Activated CD4-positive, alpha-beta T cell treated with anti-CD3 and anti-CD28 coated beads, Interleukin-2, amount 10 ng/mL, durations not matched to agents 24 days and 14 days (primary cell): Measurements from ENCODE around the gene NBR1. TPM values are rescaled to one million over a fixed set of nuclear protein-coding genes. Genes with fewer than 3 reads are reported as not detected.
"Not testable (repeated sequence)": the region's sequence is repeated elsewhere in the genome, so short reads cannot be mapped to it uniquely, and the experiment has no call there.

ENCODE experiments used
- DNase-seq: peaks from one replicate; pipeline ENCODE4 v3.0.0; 2022
- H3K27ac Mint-ChIP-seq: one replicate; pipeline ENCODE4 v1.8.0; 2022; ENCODE audit warnings: mild to moderate bottlenecking, mixed read lengths
- H3K27me3 Mint-ChIP-seq: one replicate; pipeline ENCODE4 v1.8.0; 2022; ENCODE audit warnings: mixed read lengths
- H3K36me3 Mint-ChIP-seq: one replicate; pipeline ENCODE4 v1.8.0; 2022; ENCODE audit warnings: low read depth, mild to moderate bottlenecking, mixed read lengths
- H3K4me1 Mint-ChIP-seq: one replicate; pipeline ENCODE4 v1.8.0; 2021; ENCODE audit warnings: mixed read lengths
- H3K4me3 Mint-ChIP-seq: one replicate; pipeline ENCODE4 v1.8.0; 2022; ENCODE audit warnings: mild to moderate bottlenecking, moderate library complexity, mixed read lengths
- H3K9me3 Mint-ChIP-seq: one replicate; pipeline ENCODE4 v1.8.0; 2021; ENCODE audit warnings: mixed read lengths
- intact Hi-C: fragments of 100-400 bp; cut with micrococcal nuclease; formaldehyde crosslinking; loops from one replicate; pipeline ENCODE4 v1.15.1; 2023
- total RNA-seq: library from RNA; stranded (reverse); gene quantifications from 2 replicates; pipeline ENCODE4 v1.2.3, GENCODE V29; 2022

Gene NBR1
- total RNA-seq, 1 donor from 2014 or later: 51.2 TPM

- no peak overlapping the region for H3K27ac Mint-ChIP-seq
- H3K4me1 Mint-ChIP-seq: peaks cover 34% of the 10 kb centered on the region
- intact Hi-C loops: loop anchor here (1.0 kb wide), 1 partner anchor 148 kb away; no protein-coding TSS in a partner anchor
- DNase-seq: peak; percentile 72
- no peaks in the 10 kb centered on the region for H3K27me3 Mint-ChIP-seq
- no peaks in the 10 kb centered on the region for H3K9me3 Mint-ChIP-seq
- no peak overlapping the region for H3K4me3 Mint-ChIP-seq
- H3K36me3 Mint-ChIP-seq: peaks cover 22% of the 10 kb centered on the region
Measured at GRCh38 chr17:43171586-43172487, 823 bp downstream of the NBR1 start.

- Mint-ChIP-seq H3K27ac (peak overlapping the region; percentile 96), H3K4me1 (peaks cover 40% of the 10 kb centered on the region), H3K9me3 (no peaks in the 10 kb centered on the region), H3K27me3 (no peaks in the 10 kb centered on the region), H3K36me3 (peaks cover 37% of the 10 kb centered on the region), H3K4me3 (peak overlapping the region; percentile 74)
- intact Hi-C loops: no loop called here
- no peak for DNase-seq
Measured at GRCh38 chr17:43175213-43176118, 4.5 kb downstream of the NBR1 start.

- intact Hi-C loops: no loop called here
- Mint-ChIP-seq H3K27ac (peak overlapping the region; percentile 96), H3K36me3 (peaks cover 41% of the 10 kb centered on the region), H3K9me3 (no peaks in the 10 kb centered on the region), H3K27me3 (no peaks in the 10 kb centered on the region), H3K4me1 (peaks cover 40% of the 10 kb centered on the region), H3K4me3 (peak overlapping the region; percentile 74)
- DNase-seq: no peak
Measured at GRCh38 chr17:43176119-43176570, 5.1 kb downstream of the NBR1 start.

- Mint-ChIP-seq H3K9me3 (no peaks in the 10 kb centered on the region), H3K27me3 (no peaks in the 10 kb centered on the region), H3K27ac (no peak overlapping the region), H3K36me3 (peaks cover 35% of the 10 kb centered on the region), H3K4me3 (no peak overlapping the region), H3K4me1 (no peaks in the 10 kb centered on the region)
- DNase-seq: no peak
- intact Hi-C loops: no loop called here
Measured at GRCh38 chr17:43183921-43184320, 12.9 kb downstream of the NBR1 start.

GRCh38 chr17:43186656-43187055 is 15.6 kb downstream of the NBR1 start:
- H3K27me3 Mint-ChIP-seq, H3K4me3 Mint-ChIP-seq, H3K9me3 Mint-ChIP-seq, DNase-seq, H3K27ac Mint-ChIP-seq, H3K4me1 Mint-ChIP-seq, intact Hi-C loops: not testable (repeated sequence)
- peaks cover 45% of the 10 kb centered on the region for H3K36me3 Mint-ChIP-seq

- Mint-ChIP-seq H3K9me3 (no peaks in the 10 kb centered on the region), H3K36me3 (peaks cover 69% of the 10 kb centered on the region), H3K4me3 (no peak overlapping the region), H3K27ac (no peak overlapping the region), H3K27me3 (no peaks in the 10 kb centered on the region), H3K4me1 (no peaks in the 10 kb centered on the region)
- intact Hi-C loops: no loop called here
- DNase-seq: no peak
Measured at GRCh38 chr17:43193251-43193650, 22.2 kb downstream of the NBR1 start.

GRCh38 chr17:43199633-43200032 is 28.6 kb downstream of the NBR1 start:
- no peak overlapping the region for H3K4me3 Mint-ChIP-seq
- H3K27me3 Mint-ChIP-seq: no peaks in the 10 kb centered on the region
- H3K4me1 Mint-ChIP-seq: peaks cover 7% of the 10 kb centered on the region
- no peak for DNase-seq
- peaks cover 53% of the 10 kb centered on the region for H3K36me3 Mint-ChIP-seq
- H3K27ac Mint-ChIP-seq: peak overlapping the region; percentile 76
- intact Hi-C loops: no loop called here
- no peaks in the 10 kb centered on the region for H3K9me3 Mint-ChIP-seq

- peak overlapping the region; percentile 76 for H3K27ac Mint-ChIP-seq
- intact Hi-C loops: no loop called here
- DNase-seq: no peak
- no peaks in the 10 kb centered on the region for H3K27me3 Mint-ChIP-seq
- peaks cover 48% of the 10 kb centered on the region for H3K36me3 Mint-ChIP-seq
- H3K4me1 Mint-ChIP-seq: peaks cover 7% of the 10 kb centered on the region
- no peaks in the 10 kb centered on the region for H3K9me3 Mint-ChIP-seq
- no peak overlapping the region for H3K4me3 Mint-ChIP-seq
Measured at GRCh38 chr17:43200127-43200526, 29.1 kb downstream of the NBR1 start.

- DNase-seq, H3K4me3 Mint-ChIP-seq, intact Hi-C loops, H3K9me3 Mint-ChIP-seq, H3K27me3 Mint-ChIP-seq, H3K4me1 Mint-ChIP-seq, H3K27ac Mint-ChIP-seq: not testable (repeated sequence)
- peaks cover 40% of the 10 kb centered on the region for H3K36me3 Mint-ChIP-seq
Measured at GRCh38 chr17:43203013-43203412, 32.0 kb downstream of the NBR1 start.

GRCh38 chr17:43210576-43210975 is 39.6 kb downstream of the NBR1 start:
- intact Hi-C loops: loop anchor here (5.0 kb wide), 2 partner anchors 83 to 188 kb away; partner anchors contain the start of genes BRCA1 and VAT1
- H3K9me3 Mint-ChIP-seq: no peaks in the 10 kb centered on the region
- peaks cover 21% of the 10 kb centered on the region for H3K36me3 Mint-ChIP-seq
- peaks cover 29% of the 10 kb centered on the region for H3K4me1 Mint-ChIP-seq
- H3K27me3 Mint-ChIP-seq: no peaks in the 10 kb centered on the region
- peak overlapping the region; percentile 99 for H3K4me3 Mint-ChIP-seq
- no peak for DNase-seq
- H3K27ac Mint-ChIP-seq: peak overlapping the region; percentile 90

- H3K27me3 Mint-ChIP-seq: no peaks in the 10 kb centered on the region
Measured at GRCh38 chr17:43211123-43211479, 40.1 kb downstream of the NBR1 start.

GRCh38 chr17:43211480-43212402 is 40.7 kb downstream of the NBR1 start, which contains the start of gene TMEM106A:
Gene TMEM106A (plus strand): TSS chr17:43211875. CDS start chr17:43213042, 1,167 bp downstream.
- Mint-ChIP-seq H3K27ac (peak within 1 kb of the TSS; percentile 90), H3K4me3 (peak within 1 kb of the TSS; percentile 99), H3K9me3 (no peaks in the 10 kb centered on the region), H3K36me3 (peaks cover 27% of the 10 kb centered on the region), H3K4me1 (peaks cover 32% of the 10 kb centered on the region), H3K27me3 (no peaks in the 10 kb centered on the region)
- DNase-seq: peak; percentile 91
- intact Hi-C loops: loop anchor here (1.0 to 5.0 kb wide), 3 partner anchors 41 to 189 kb away; partner anchors contain the start of genes BRCA1 and VAT1

More at GRCh38 chr17:43211123-43211479, 40.1 kb downstream of the NBR1 start:
- intact Hi-C loops: loop anchor here (1.0 to 5.0 kb wide), 3 partner anchors 41 to 189 kb away; partner anchors contain the start of genes BRCA1 and VAT1
- Mint-ChIP-seq H3K4me1 (peaks cover 32% of the 10 kb centered on the region), H3K4me3 (peak overlapping the region; percentile 99), H3K36me3 (peaks cover 24% of the 10 kb centered on the region), H3K9me3 (no peaks in the 10 kb centered on the region), H3K27ac (peak overlapping the region; percentile 90)
- DNase-seq: no peak
